Central memory CD8-positive, alpha-beta T cell (primary cell): ENCODE results near the gene CNOT6L.
A peak's percentile ranks its signal among the peaks of the same experiment; 100 is the strongest.

Experiments used
- ATAC-seq: fragments of 150-1000 bp; cut with Tn5 transposase; replicated peaks from 2 replicates; pipeline ENCODE4 v1.10.0; 2022; ENCODE audit warnings: mild to moderate bottlenecking, moderate FRiP score, moderate number of reproducible peaks; ENCODE audit not compliant: poor library complexity, severe bottlenecking; ENCODE audit errors: extremely low read depth
- DNase-seq, 2 donors: peaks; one replicate each; pipeline ENCODE4 v3.0.0; 2021; ENCODE audit warnings: low spot score in 2 of 2
- H3K27ac Mint-ChIP-seq: one replicate; pipeline ENCODE4 v1.8.0; 2022; ENCODE audit warnings: low read depth, mild to moderate bottlenecking, moderate library complexity, mixed read lengths
- H3K27me3 Mint-ChIP-seq: one replicate; pipeline ENCODE4 v1.8.0; 2022; ENCODE audit warnings: mixed read lengths
- H3K36me3 Mint-ChIP-seq: one replicate; pipeline ENCODE4 v1.8.0; 2022; ENCODE audit warnings: mild to moderate bottlenecking, moderate library complexity, mixed read lengths; ENCODE audit not compliant: insufficient read depth
- H3K4me1 Mint-ChIP-seq: one replicate; pipeline ENCODE4 v1.8.0; 2022; ENCODE audit warnings: mixed read lengths
- H3K4me3 Mint-ChIP-seq: one replicate; pipeline ENCODE4 v1.8.0; 2022; ENCODE audit warnings: mild to moderate bottlenecking, moderate library complexity, mixed read lengths
- H3K9me3 Mint-ChIP-seq: one replicate; pipeline ENCODE4 v1.8.0; 2022; ENCODE audit warnings: mixed read lengths

CNOT6L gene

DNA sequence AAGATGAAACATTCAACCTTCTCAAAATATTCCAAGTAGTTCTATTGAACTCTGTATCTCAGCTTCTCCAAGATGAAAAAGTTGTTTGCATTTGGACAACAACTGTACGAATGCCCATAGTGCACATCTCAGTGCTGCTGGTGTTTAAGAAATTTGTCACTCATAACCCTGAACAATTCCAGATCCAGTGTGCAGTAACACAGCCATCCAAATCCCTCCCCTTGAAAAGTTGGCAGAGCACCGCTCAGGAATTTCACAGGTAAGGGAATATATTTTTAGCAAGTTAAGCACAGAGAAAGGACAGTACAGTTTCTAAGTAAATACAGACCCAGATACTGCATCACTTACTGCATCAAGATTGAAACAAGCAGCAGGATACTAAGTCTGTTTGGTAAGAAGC lies 104.7 kb downstream of the CNOT6L start:
- Mint-ChIP-seq H3K27me3 (no peaks in the 10 kb centered on the region), H3K36me3 (peaks cover 30% of the 10 kb centered on the region), H3K4me3 (no peak overlapping the region), H3K27ac (peak overlapping the region; percentile 11), H3K4me1 (peaks cover 7% of the 10 kb centered on the region), H3K9me3 (no peaks in the 10 kb centered on the region)
- no peak for DNase-seq
- no peak for ATAC-seq

DNA sequence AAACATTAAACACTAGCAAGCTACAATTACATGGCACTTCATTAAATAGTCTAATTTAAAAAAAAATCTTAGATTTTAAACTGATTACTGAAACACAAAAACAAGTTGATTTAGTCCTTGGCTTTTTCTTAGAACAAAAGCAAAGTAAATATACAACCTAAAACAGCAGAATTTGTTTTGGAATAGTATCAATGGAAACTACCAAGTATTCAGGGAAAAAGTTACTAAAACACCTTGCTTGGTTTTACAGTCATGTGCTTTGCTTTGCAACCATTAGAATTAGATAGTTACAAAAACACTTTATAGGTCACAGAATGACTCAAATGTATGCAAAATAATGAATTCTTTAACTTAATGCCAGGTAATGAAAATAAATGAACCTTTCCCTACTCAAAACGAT lies 105.3 kb downstream of the CNOT6L start:
- DNase-seq (no peak), ATAC-seq (no peak)
- H3K36me3 Mint-ChIP-seq: peaks cover 25% of the 10 kb centered on the region
- peaks cover 7% of the 10 kb centered on the region for H3K4me1 Mint-ChIP-seq
- H3K4me3 Mint-ChIP-seq: no peak overlapping the region
- H3K27me3 Mint-ChIP-seq: no peaks in the 10 kb centered on the region
- no peaks in the 10 kb centered on the region for H3K9me3 Mint-ChIP-seq
- H3K27ac Mint-ChIP-seq: peak overlapping the region; percentile 11

DNA sequence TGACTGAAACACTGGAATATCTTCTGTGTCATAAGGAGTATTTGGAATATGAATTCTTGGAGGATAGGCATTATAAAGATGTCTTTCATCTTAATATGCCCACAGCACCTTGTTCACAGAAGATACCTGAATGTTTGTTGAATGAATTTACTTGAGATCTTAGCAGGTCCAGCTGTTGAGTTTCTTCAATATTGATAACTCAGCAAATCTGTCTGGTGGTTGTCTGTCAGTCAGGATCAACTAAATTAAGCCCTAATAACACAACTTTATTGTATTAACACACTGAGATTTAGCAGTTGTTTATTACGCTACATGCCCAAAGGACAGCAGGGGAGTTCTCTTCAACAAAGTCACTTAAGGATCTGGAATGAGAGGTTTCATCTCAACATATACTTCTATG lies 106.5 kb downstream of the CNOT6L start:
- no peak for ATAC-seq
- Mint-ChIP-seq H3K9me3 (no peaks in the 10 kb centered on the region), H3K4me3 (no peak overlapping the region), H3K27ac (no peak overlapping the region), H3K4me1 (peaks cover 7% of the 10 kb centered on the region), H3K27me3 (no peaks in the 10 kb centered on the region), H3K36me3 (peaks cover 28% of the 10 kb centered on the region)
- DNase-seq: no peak

DNA sequence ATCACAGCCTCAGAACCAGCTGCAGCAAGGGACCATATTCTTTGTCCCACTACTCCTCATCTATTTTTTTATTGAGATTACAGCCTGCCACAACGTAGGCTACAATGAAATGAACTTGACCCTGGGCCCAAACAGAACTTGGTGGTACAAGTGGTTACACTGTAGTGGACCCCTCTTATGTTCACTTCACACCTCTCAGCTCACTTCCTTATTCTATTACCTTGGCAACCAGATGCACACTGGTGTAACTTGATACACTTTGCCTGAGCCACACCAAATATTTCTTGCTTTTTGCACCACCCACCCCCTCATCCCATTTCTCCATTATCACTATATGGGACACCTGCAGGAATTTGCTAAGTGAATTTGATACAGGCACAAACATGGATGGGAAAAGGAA lies 107.7 kb downstream of the CNOT6L start:
- ATAC-seq (no peak), DNase-seq (no peak)
- no peak overlapping the region for H3K4me3 Mint-ChIP-seq
- peak overlapping the region; percentile 5 for H3K27ac Mint-ChIP-seq
- H3K4me1 Mint-ChIP-seq: peaks cover 7% of the 10 kb centered on the region
- H3K27me3 Mint-ChIP-seq: no peaks in the 10 kb centered on the region
- H3K9me3 Mint-ChIP-seq: no peaks in the 10 kb centered on the region
- peaks cover 29% of the 10 kb centered on the region for H3K36me3 Mint-ChIP-seq

DNA sequence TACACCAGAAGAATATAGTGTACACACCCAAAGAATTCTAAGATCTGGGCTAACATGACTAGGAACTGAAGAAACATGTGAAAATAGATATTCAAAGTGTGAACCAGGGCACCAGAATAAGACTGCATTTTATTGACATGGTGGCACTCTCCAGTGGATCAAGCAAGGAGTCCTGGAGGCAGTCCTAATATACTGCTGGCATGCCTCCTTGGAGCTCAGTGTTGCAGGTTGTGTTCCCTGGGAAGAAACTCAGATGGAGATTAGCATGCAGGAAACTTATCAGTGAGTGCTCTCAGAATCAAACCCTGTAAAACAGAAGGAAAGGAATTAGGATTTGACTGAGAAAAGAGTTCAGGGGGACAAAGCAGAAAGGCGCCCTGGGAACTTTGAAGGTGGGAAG lies 108.5 kb downstream of the CNOT6L start:
- peaks cover 7% of the 10 kb centered on the region for H3K4me1 Mint-ChIP-seq
- ATAC-seq: no peak

DNA sequence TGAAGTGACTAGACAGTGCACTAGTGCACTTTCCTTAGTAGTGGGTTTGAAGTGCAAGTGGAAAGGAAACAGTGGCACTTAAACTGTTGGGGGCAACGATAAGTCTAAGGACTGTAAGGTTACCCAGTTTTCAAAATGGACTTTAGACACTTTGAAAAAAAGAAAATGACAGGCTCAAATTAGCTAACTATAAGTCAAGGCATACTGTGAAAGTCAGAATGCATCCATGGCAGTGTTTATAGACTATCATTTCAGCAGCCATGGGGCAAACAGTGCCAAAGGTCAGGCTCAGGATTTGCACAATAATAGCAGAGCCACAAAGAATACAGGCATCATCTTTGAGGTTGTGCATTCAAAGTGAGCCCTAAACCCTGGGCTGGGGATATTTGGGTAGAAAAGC lies 109.1 kb downstream of the CNOT6L start:
- ATAC-seq: no peak
- DNase-seq: no peak
- peaks cover 7% of the 10 kb centered on the region for H3K4me1 Mint-ChIP-seq
- H3K27ac Mint-ChIP-seq: no peak overlapping the region
- no peak overlapping the region for H3K4me3 Mint-ChIP-seq
- H3K9me3 Mint-ChIP-seq: no peaks in the 10 kb centered on the region
- no peaks in the 10 kb centered on the region for H3K27me3 Mint-ChIP-seq
- peaks cover 26% of the 10 kb centered on the region for H3K36me3 Mint-ChIP-seq

More for the DNA sequence above, 108.5 kb downstream of the CNOT6L start:
- peaks cover 29% of the 10 kb centered on the region for H3K36me3 Mint-ChIP-seq
- no peak for DNase-seq
- H3K27me3 Mint-ChIP-seq: no peaks in the 10 kb centered on the region
- no peak overlapping the region for H3K27ac Mint-ChIP-seq
- H3K4me3 Mint-ChIP-seq: no peak overlapping the region
- no peaks in the 10 kb centered on the region for H3K9me3 Mint-ChIP-seq

DNA sequence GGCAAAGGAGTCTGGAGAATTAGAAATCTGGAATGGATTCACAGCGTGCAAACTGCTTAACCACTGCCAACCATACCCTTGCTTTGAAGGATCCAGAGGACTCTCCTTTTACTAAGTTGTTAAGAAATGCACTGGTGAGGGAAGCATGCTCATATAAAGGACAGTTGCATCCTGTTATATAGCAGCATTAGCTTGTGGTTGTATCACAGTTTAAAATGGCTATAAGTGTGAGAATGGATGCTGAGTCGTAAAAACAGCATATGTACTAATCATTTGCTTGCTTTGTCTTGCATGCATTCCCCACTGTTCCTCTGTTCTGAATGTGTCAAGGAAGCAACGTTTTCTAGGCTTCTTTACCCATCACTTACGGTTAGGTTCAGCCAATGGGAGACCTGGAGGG lies 112.5 kb downstream of the CNOT6L start:
- no peaks in the 10 kb centered on the region for H3K27me3 Mint-ChIP-seq
- DNase-seq: no peak
- no peak for ATAC-seq
- H3K27ac Mint-ChIP-seq: no peak overlapping the region
- H3K36me3 Mint-ChIP-seq: peaks cover 13% of the 10 kb centered on the region
- H3K9me3 Mint-ChIP-seq: no peaks in the 10 kb centered on the region
- no peak overlapping the region for H3K4me3 Mint-ChIP-seq
- H3K4me1 Mint-ChIP-seq: peaks cover 2% of the 10 kb centered on the region

DNA sequence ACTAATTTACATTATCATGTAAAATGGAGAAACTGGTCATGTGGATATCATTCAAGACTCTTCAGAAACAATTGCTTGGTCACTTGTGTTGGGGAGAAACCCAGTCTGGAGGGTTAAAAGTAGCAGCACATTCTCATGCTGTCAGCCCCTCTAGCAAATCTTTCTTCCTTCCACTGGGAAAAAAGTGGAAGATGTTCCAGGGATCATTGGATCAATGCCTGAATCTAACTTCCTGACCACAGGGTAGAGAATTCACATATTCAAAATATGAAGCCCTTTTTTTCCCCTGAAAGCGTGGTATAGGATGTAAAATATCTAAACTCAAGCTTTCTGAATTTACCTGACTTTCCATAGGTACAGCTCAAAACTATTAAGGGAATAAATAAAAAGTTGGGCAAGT lies 115.5 kb downstream of the CNOT6L start:
- no peaks in the 10 kb centered on the region for H3K4me1 Mint-ChIP-seq

DNA sequence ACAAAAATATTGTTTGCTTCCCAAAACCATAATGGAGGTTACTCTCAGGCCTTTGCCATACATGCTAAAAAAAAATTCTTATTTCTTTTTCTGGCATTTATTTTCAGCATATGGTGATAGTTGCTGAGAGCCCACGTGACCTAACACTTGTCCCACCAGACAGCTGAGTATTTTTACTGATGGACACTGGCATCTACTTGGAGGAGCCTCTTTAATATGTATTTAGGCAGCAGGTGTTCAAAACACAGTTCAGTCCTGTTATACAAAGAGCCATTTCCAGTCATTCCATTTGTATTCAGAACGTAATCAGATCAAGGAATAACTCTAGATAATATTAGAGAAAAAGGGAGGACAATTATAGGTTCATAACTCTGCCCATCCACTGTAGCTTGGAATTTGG lies 118.0 kb downstream of the CNOT6L start:
- ATAC-seq (no peak), DNase-seq (no peak)
- Mint-ChIP-seq H3K9me3 (no peaks in the 10 kb centered on the region), H3K4me3 (no peak overlapping the region), H3K4me1 (no peaks in the 10 kb centered on the region), H3K27ac (no peak overlapping the region), H3K27me3 (no peaks in the 10 kb centered on the region), H3K36me3 (peaks cover 3% of the 10 kb centered on the region)

More for the DNA sequence above, 115.5 kb downstream of the CNOT6L start:
- Mint-ChIP-seq H3K4me3 (no peak overlapping the region), H3K9me3 (no peaks in the 10 kb centered on the region), H3K27me3 (no peaks in the 10 kb centered on the region), H3K27ac (no peak overlapping the region), H3K36me3 (peaks cover 9% of the 10 kb centered on the region)
- ATAC-seq (no peak), DNase-seq (no peak)

DNA sequence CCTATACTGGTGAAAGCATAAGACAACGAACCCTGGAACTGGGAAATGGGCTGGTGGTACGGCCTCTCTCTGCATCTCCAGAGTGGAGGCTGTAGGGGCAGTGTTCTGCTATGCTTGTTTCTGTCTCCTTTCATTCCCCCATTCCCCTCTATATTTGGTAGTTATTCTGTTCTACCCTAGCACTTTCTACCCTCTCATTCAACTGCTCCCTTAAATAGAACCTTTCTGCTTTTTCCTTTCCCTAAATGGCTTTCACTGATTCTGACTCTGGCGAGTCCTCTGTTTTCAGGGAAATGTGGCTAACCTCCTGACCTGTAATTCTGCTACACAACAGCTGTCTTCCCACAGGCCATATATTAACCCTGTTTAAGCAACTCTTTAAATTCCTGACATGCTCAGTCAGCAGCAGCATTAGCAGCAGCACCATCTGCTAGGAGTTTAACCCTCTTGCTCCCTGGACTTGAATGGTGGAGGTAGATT lies 119.4 kb downstream of the CNOT6L start:
- no peaks in the 10 kb centered on the region for H3K4me1 Mint-ChIP-seq
- no peak overlapping the region for H3K27ac Mint-ChIP-seq
- H3K27me3 Mint-ChIP-seq: no peaks in the 10 kb centered on the region
- H3K9me3 Mint-ChIP-seq: no peaks in the 10 kb centered on the region
- DNase-seq (no peak), ATAC-seq (no peak)
- peaks cover 3% of the 10 kb centered on the region for H3K36me3 Mint-ChIP-seq
- H3K4me3 Mint-ChIP-seq: no peak overlapping the region

DNA sequence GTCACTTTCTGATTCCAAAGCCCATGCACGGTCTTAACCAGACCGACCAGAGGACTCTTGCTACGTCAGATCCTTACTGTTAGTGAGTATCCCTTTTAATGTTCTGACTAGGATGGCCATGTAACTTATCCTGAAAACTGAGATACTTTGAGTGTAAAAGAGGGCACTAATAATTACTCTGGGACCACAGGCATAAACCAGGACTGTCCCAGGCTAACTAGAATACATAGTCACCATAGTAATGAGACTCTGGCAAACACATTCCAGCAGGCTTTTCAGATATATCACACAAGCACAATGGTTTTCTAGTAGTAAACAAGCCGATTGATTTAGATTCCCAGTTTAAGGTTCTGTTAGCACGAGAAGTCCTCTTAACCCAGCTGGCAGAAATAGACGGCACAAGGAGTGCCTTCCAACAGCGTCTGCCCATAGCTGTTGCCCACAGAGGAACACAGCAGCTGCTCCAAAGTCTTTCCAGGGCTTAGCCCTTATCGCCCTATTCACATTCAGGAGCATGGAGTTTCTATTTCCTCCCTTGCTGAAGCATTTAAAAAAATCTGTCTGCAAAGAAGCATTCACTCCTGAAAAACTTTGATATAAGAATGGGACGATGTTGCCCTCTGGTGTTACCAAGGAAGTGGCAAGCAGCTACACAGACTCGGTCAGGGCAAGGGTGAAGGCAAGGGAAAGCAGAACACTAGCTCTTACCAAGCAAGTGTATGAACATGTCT lies 121.1 kb downstream of the CNOT6L start:
- no peak for ATAC-seq
- no peak overlapping the region for H3K27ac Mint-ChIP-seq
- H3K27me3 Mint-ChIP-seq: no peaks in the 10 kb centered on the region
- no peak overlapping the region for H3K4me3 Mint-ChIP-seq
- no peak for DNase-seq
- H3K36me3 Mint-ChIP-seq: peaks cover 3% of the 10 kb centered on the region
- no peaks in the 10 kb centered on the region for H3K4me1 Mint-ChIP-seq
- no peaks in the 10 kb centered on the region for H3K9me3 Mint-ChIP-seq

DNA sequence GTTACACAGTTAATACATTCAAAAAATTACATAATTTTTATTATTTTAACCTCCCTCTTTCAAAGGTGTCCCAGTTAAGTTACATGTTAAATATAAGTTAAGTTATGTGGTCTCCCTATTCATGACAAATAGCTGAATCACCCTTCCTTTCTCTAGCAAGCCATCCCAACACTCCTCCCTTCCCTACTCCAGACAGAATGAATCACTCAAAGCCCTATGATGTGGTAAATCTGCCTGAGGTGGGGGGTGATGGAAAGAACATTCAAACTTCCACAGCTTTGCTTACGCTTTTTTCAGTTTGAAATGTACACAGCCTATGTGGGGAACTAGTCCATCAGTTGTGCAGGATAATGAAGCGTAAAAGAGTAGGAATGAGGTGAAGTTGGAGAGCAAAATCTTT lies 123.4 kb downstream of the CNOT6L start:
- Mint-ChIP-seq H3K4me1 (no peaks in the 10 kb centered on the region), H3K27me3 (no peaks in the 10 kb centered on the region), H3K9me3 (no peaks in the 10 kb centered on the region), H3K36me3 (peaks cover 2% of the 10 kb centered on the region), H3K4me3 (no peak overlapping the region), H3K27ac (no peak overlapping the region)
- DNase-seq (no peak), ATAC-seq (no peak)

DNA sequence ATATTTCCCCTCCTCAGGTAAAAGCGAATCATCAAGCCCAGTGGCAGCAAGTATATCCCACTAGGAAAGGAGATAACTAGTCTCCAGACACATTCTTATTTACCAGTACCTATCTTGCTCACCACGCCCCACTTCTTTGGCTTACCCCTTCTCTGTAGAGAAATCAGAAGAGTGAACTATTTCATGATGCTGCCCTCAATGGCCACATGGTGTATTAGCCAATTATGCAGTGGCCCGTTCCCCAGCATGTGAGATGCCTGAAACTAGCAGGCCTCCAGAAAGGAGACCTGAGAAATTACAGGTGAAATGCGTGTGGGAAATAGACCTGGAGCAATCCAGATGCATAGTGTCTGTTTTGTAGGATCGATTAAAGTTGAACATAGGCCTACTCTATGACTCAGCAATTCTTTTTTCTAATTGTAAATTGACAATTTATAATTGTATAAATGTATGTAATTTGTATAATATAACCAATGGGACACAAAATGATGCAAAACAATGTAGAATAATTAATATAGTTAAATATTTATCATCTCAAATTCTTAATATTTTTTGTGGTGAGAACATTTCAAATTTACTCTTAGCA lies 126.2 kb downstream of the CNOT6L start:
- Mint-ChIP-seq H3K36me3 (no peaks in the 10 kb centered on the region), H3K27ac (no peak overlapping the region), H3K27me3 (no peaks in the 10 kb centered on the region), H3K9me3 (no peaks in the 10 kb centered on the region), H3K4me3 (no peak overlapping the region), H3K4me1 (no peaks in the 10 kb centered on the region)
- ATAC-seq (no peak), DNase-seq (no peak)
